Left lung (tissue), 14 donors: ENCODE data around the gene OR10A5. TPM values are rescaled to one million over a fixed set of nuclear protein-coding genes. Genes with fewer than 3 reads are reported as not detected.
A peak's percentile ranks its signal among the peaks of the same experiment; 100 is the strongest.
"Not testable (repeated sequence)": the region's sequence is repeated elsewhere in the genome, so short reads cannot be mapped to it uniquely, and the experiment has no call there.

Experiments used
- ATAC-seq: fragments of 200-7000 bp; cut with Tn5 transposase; one replicate; pipeline ENCODE4 v1.9.1; 2020; ENCODE audit warnings: moderate library complexity
- DNase-seq, 4 donors: peaks; one replicate each; pipeline ENCODE4 v3.0.0-alpha.2; 2013 to 2020
- H3K27ac ChIP-seq, 2 donors: fragments of 200-600 bp; sonication (generic) in 1 of 2; one replicate each; pipeline versions ENCODE4 v1.5.0 to v1.8.0; 2020 to 2021
- H3K27me3 ChIP-seq, 2 donors: fragments of 200-600 bp; sonication (generic) in 1 of 2; one replicate each; pipeline versions ENCODE4 v1.5.0 to v1.8.0; 2020 to 2021
- H3K36me3 ChIP-seq, 2 donors: fragments of 200-600 bp; sonication (generic) in 1 of 2; one replicate each; pipeline versions ENCODE4 v1.5.0 to v1.8.0; 2020 to 2021
- H3K4me1 ChIP-seq, 2 donors: fragments of 200-600 bp; one replicate each; pipeline ENCODE4 v1.8.0; 2021
- H3K4me3 ChIP-seq, 2 donors: fragments of 200-600 bp; sonication (generic) in 1 of 2; one replicate each; pipeline versions ENCODE4 v1.5.0 to v1.8.0; 2020 to 2021; ENCODE audit warnings: mild to moderate bottlenecking in 1 of 2
- H3K9me3 ChIP-seq, 2 donors: fragments of 200-600 bp; sonication (generic) in 1 of 2; one replicate each; pipeline versions ENCODE4 v1.5.0 to v1.8.0; 2020 to 2021
- CTCF ChIP-seq, 2 donors: fragments of 200-600 bp; sonication (generic) in 1 of 2; IDR thresholded peaks; one replicate each; pipeline versions ENCODE4 v1.5.0 to v1.8.0; 2021; ENCODE audit warnings: antibody characterized with exemption in 2 of 2
- intact Hi-C, 2 donors: fragments of 100-400 bp; cut with DNase I; formaldehyde crosslinking; loops; one replicate each; pipeline versions ENCODE4 v1.11.2 to v1.14.2; 2022
- long read RNA-seq, 12 donors: library from polyadenylated mRNA in 2 of 12; unstranded in 2 of 12; transcript quantifications; one replicate each; pipeline ENCODE4 v2.0.0 and lab custom pipeline, GENCODE V29; 2019 to 2026
- polyA plus RNA-seq, 6 donors: library from polyadenylated mRNA; unstranded; fragments of 120-200 nt; gene quantifications; one replicate each; pipeline ENCODE4 v1.2.1, GENCODE V29; 2013; ENCODE audit not compliant: insufficient read length in 6 of 6
- total RNA-seq, 2 donors: library from RNA; stranded (reverse); fragmentation: NEBNext Ultra II Directional; extraction: Animal tissue kit (Norgen Biotek cat#: 25700); gene quantifications; one replicate each; pipeline ENCODE4 v1.2.1, GENCODE V29; 2021
- donor health status: DM: no; HTN: yes; CAD: no.
- donor health status: DM: no; HTN: no; CAD: no.

The OR10A5 gene, protein sequence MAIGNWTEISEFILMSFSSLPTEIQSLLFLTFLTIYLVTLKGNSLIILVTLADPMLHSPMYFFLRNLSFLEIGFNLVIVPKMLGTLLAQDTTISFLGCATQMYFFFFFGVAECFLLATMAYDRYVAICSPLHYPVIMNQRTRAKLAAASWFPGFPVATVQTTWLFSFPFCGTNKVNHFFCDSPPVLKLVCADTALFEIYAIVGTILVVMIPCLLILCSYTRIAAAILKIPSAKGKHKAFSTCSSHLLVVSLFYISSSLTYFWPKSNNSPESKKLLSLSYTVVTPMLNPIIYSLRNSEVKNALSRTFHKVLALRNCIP
- total RNA-seq = not detected
- not detected for polyA plus RNA-seq
- long read RNA-seq, donor 1 = 0 reads
- long read RNA-seq, donor 2 = 0 reads
- long read RNA-seq, donor 3 = 0 reads
- long read RNA-seq, donor 4 = 0 reads
- long read RNA-seq, donor 5 = 0 reads
- long read RNA-seq, donor 6 = 0 reads
- long read RNA-seq, donor 7 = 0 reads
- long read RNA-seq, donor 8 = 0 reads
- long read RNA-seq, donor 9 = 0 reads
- long read RNA-seq, donor 10 = 0 reads
- long read RNA-seq, donor 11 = 0 reads
- long read RNA-seq, donor 12 = 0 reads

- no peak for ATAC-seq
- DNase-seq = no peak
- intact Hi-C loops = no loop called here
These were observed at the start of gene OR10A5 for GRCh38 chr11:6845383-6845782. Gene OR10A5 (plus strand): TSS chr11:6845683. CDS start chr11:6845683, 0 bp downstream.

GRCh38 chr11:6799402-6799801, 46.1 kb upstream of the OR10A5 start, which contains the start of gene OR6A2:
Gene OR6A2 (minus strand): TSS chr11:6799689. CDS start chr11:6795708, 3,981 bp downstream.
- Histone ChIP-seq H3K4me3 (no peak within 1 kb of the TSS), H3K9me3 (peaks cover 0 to 8% of the 10 kb centered on the region in 2 donors), H3K27me3 (no peaks in the 10 kb centered on the region), H3K36me3 (no peaks in the 10 kb centered on the region), H3K4me1 (no peaks in the 10 kb centered on the region), H3K27ac (no peak within 1 kb of the TSS)
- no peak for TF ChIP-seq CTCF (IDR thresholded peaks at IDR 0.05)
- DNase-seq = no peak
- intact Hi-C loops = no loop called here
- no peak for ATAC-seq

More at GRCh38 chr11:6845383-6845782, at the start of gene OR10A5:
- no peaks in the 10 kb centered on the region for H3K4me1 ChIP-seq
- TF ChIP-seq CTCF (IDR thresholded peaks at IDR 0.05) = no peak
- no peak within 1 kb of the TSS for H3K27ac ChIP-seq
- H3K36me3 ChIP-seq = no peaks in the 10 kb centered on the region
- peaks cover 0 to 2% of the 10 kb centered on the region in 2 donors for H3K9me3 ChIP-seq
- H3K27me3 ChIP-seq = no peaks in the 10 kb centered on the region
- H3K4me3 ChIP-seq = no peak within 1 kb of the TSS

DNA sequence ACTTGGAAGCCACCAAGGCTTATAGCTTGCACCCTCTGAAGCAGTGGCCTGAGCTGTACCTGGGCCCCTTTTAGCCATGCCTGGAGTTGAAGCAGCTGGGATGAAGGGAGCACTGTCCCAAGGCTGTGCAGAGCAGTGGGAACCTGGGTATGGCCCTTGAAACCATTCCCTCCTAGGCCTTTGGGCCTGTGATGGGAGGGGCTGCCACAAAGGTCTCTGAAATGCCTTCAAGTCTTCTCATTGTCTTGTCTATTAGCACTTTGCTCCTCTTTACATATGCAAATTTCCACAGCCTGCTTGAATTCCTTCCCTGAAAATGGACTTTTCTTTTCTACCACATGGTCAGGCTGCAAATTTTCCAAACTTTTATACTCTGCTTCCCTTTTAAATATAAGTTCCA, 44.4 kb upstream of the OR10A5 start:
- intact Hi-C loops, DNase-seq, H3K9me3 ChIP-seq, ATAC-seq, H3K4me3 ChIP-seq, H3K36me3 ChIP-seq, H3K27ac ChIP-seq, H3K27me3 ChIP-seq, H3K4me1 ChIP-seq: not testable (repeated sequence)

GRCh38 chr11:6812390-6813005, 33.0 kb upstream of the OR10A5 start:
- ATAC-seq = peak; percentile 91
- DNase-seq = peak in 1 of 4 donors; percentile 23
- intact Hi-C loops = no loop called here

DNA sequence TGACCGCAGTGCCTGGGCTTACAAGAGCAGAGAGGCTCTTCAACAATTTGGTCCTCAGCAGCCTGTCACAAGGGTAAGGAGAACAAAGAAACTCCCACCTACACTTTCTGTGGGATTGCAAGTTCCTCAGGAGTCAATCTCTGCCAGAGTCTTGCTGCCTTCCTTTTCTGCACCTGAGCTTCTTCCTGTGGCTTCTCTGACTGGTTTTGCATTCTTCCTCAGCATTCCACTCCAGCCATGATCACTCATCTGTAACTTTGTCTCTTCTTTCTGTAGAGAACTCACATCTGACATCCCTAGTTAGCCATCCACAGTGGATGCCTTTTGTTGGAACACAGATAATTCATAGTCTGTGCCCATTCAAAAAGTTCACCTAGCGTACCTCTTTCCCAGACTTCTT, 31.8 kb upstream of the OR10A5 start:
- intact Hi-C loops = no loop called here
- H3K4me1 ChIP-seq = no peaks in the 10 kb centered on the region
- no peaks in the 10 kb centered on the region for H3K36me3 ChIP-seq
- no peak overlapping the region for H3K27ac ChIP-seq
- no peaks in the 10 kb centered on the region for H3K27me3 ChIP-seq
- H3K9me3 ChIP-seq = no peaks in the 10 kb centered on the region
- no peak overlapping the region for H3K4me3 ChIP-seq
- no peak for TF ChIP-seq CTCF (IDR thresholded peaks at IDR 0.05)
- ATAC-seq (no peak), DNase-seq (no peak)

More at GRCh38 chr11:6812390-6813005, 33.0 kb upstream of the OR10A5 start:
- Histone ChIP-seq H3K27ac (no peak overlapping the region), H3K9me3 (no peaks in the 10 kb centered on the region), H3K4me1 (no peaks in the 10 kb centered on the region), H3K36me3 (no peaks in the 10 kb centered on the region), H3K4me3 (no peak overlapping the region), H3K27me3 (no peaks in the 10 kb centered on the region)
- TF ChIP-seq CTCF (IDR thresholded peaks at IDR 0.05) = peak; percentile 71 to 88
